CD14-positive monocyte (primary cell): Measurements from ENCODE around the gene SCAI. TPM values are rescaled to one million over a fixed set of nuclear protein-coding genes. Genes with fewer than 3 reads are reported as not detected.

Source experiments
- DNase-seq, 3 donors: peaks; one replicate each; pipeline ENCODE4 v3.0.0-alpha.2; 2011 to 2022
- H2AFZ ChIP-seq: 2 replicates; pipeline ENCODE4 v1.6.0; 2012; ENCODE audit warnings: mild to moderate bottlenecking, low read depth, low read length, inconsistent platforms; ENCODE audit not compliant: insufficient read depth, poor library complexity, severe bottlenecking
- H3K27ac ChIP-seq, 2 donors: 1 replicate in 1 of 2; 2 replicates in 1 of 2; pipeline ENCODE4 v1.5.1; 2012 to 2013; ENCODE audit warnings: low read length in 2 of 2, control low read depth in 1 of 2, inconsistent platforms in 1 of 2, low read depth in 1 of 2, mild to moderate bottlenecking in 1 of 2
- H3K27me3 ChIP-seq, 2 donors: one replicate each; pipeline versions ENCODE4 v1.6.0 to v1.6.1; 2011 to 2013; ENCODE audit warnings: low read length in 2 of 2; ENCODE audit not compliant: control insufficient read depth in 2 of 2, insufficient read depth in 2 of 2
- H3K36me3 ChIP-seq, 2 donors: replicated peaks in 1 of 2; 1 replicate in 1 of 2; 2 replicates in 1 of 2; pipeline versions ENCODE4 v1.5.1 to v1.6.1; 2012 to 2013; ENCODE audit warnings: low read length in 2 of 2, control low read depth in 1 of 2, inconsistent platforms in 1 of 2, mild to moderate bottlenecking in 1 of 2; ENCODE audit not compliant: insufficient read depth in 2 of 2, control insufficient read depth in 1 of 2
- H3K4me1 ChIP-seq, 2 donors: 1 replicate in 1 of 2; 2 replicates in 1 of 2; pipeline versions ENCODE4 v1.5.1 to v1.6.1; 2012 to 2013; ENCODE audit warnings: low read length in 2 of 2, control low read depth in 1 of 2, inconsistent platforms in 1 of 2, mild to moderate bottlenecking in 1 of 2, moderate library complexity in 1 of 2; ENCODE audit not compliant: insufficient read depth in 2 of 2, control insufficient read depth in 1 of 2
- H3K4me2 ChIP-seq: replicated peaks from 2 replicates; pipeline ENCODE3; 2012; ENCODE audit warnings: low read length, moderate library complexity, mild to moderate bottlenecking; ENCODE audit not compliant: poor library complexity, severe bottlenecking; ENCODE audit errors: extremely low read depth
- H3K4me3 ChIP-seq, 3 experiments: fragments of 200-600 bp in 1 of 3; sonication (generic) in 1 of 3; replicated peaks in 1 of 3; 1 replicate in 2 of 3; 2 replicates in 1 of 3; pipeline ENCODE4 v1.5.1; 2011 to 2013; ENCODE audit warnings: low read length in 3 of 3, mild to moderate bottlenecking in 3 of 3, control low read depth in 2 of 3, low read depth in 2 of 3, inconsistent platforms in 1 of 3, moderate library complexity in 1 of 3
- H3K79me2 ChIP-seq: 2 replicates; pipeline ENCODE4 v1.6.0; 2012; ENCODE audit warnings: mild to moderate bottlenecking, control low read depth, inconsistent platforms, low read length, moderate library complexity; ENCODE audit not compliant: insufficient read depth
- H3K9ac ChIP-seq: 2 replicates; pipeline ENCODE4 v1.6.0; 2017; ENCODE audit warnings: low read length, mild to moderate bottlenecking; ENCODE audit not compliant: insufficient read depth, poor library complexity, severe bottlenecking
- H3K9me3 ChIP-seq, 2 donors: replicated peaks in 1 of 2; 1 replicate in 1 of 2; 2 replicates in 1 of 2; pipeline versions ENCODE4 v1.5.1 to v1.6.1; 2012 to 2013; ENCODE audit warnings: low read length in 2 of 2, control low read depth in 1 of 2; ENCODE audit not compliant: control insufficient read depth in 1 of 2, insufficient read depth in 1 of 2
- H4K20me1 ChIP-seq: 2 replicates; pipeline ENCODE4 v1.6.0; 2012; ENCODE audit warnings: mild to moderate bottlenecking, low read length, control low read depth, moderate library complexity; ENCODE audit not compliant: insufficient read depth
- H3K27ac Mint-ChIP-seq, 7 donors: one replicate each; pipeline ENCODE4 v1.8.0; 2020; ENCODE audit warnings: mild to moderate bottlenecking in 7 of 7, mixed read lengths in 7 of 7, moderate library complexity in 6 of 7, inconsistent platforms in 2 of 7
- H3K27me3 Mint-ChIP-seq, 3 donors: one replicate each; pipeline ENCODE4 v1.8.0; 2021 to 2022; ENCODE audit warnings: low read depth in 3 of 3, mild to moderate bottlenecking in 3 of 3, mixed read lengths in 3 of 3, moderate library complexity in 3 of 3, inconsistent platforms in 1 of 3
- H3K36me3 Mint-ChIP-seq, 2 donors: one replicate each; pipeline ENCODE4 v1.8.0; 2020; ENCODE audit warnings: mixed read lengths in 2 of 2, inconsistent platforms in 1 of 2, mild to moderate bottlenecking in 1 of 2
- H3K4me1 Mint-ChIP-seq: one replicate; pipeline ENCODE4 v1.8.0; 2020; ENCODE audit warnings: mild to moderate bottlenecking, mixed read lengths
- H3K4me3 Mint-ChIP-seq, 2 donors: one replicate each; pipeline ENCODE4 v1.8.0; 2020; ENCODE audit warnings: mild to moderate bottlenecking in 2 of 2, mixed read lengths in 2 of 2, moderate library complexity in 1 of 2
- H3K9me3 Mint-ChIP-seq, 7 donors: one replicate each; pipeline ENCODE4 v1.8.0; 2020 to 2022; ENCODE audit warnings: mixed read lengths in 7 of 7, mild to moderate bottlenecking in 6 of 7, moderate library complexity in 6 of 7, inconsistent platforms in 2 of 7
- WGBS: methylation state at CpG from one replicate; pipeline ENCODE4 v1.1.5; 2013; ENCODE audit warnings: missing lambda C conversion rate; ENCODE audit not compliant: insufficient coverage; 5-methylcytosine and 5-hydroxymethylcytosine counted together
- intact Hi-C, 2 donors: fragments of 100-400 bp; cut with micrococcal nuclease; formaldehyde crosslinking; loops; one replicate each; pipeline versions ENCODE4 v1.15.0 to v1.15.1; 2023
- polyA plus RNA-seq, 3 donors: library from polyadenylated mRNA; depleted of rRNA in 1 of 3; unstranded in 2 of 3; stranded (reverse) in 1 of 3; fragments of 300-500 nt in 2 of 3; fragments of >200 nt in 1 of 3; fragmentation: Illumina TruSeq in 2 of 3; gene quantifications; 1 replicate in 2 of 3; 2 replicates in 1 of 3; pipeline ENCODE4 v1.2.3, GENCODE V29; 2012 to 2021
- TF ChIP-seq, protein P1 (sequence below): fragments of 200-600 bp; IDR thresholded peaks from one replicate; pipeline ENCODE4 v1.8.0; 2022; ENCODE audit warnings: antibody characterized with exemption, mild to moderate bottlenecking

Gene SCAI
- polyA plus RNA-seq, 3 donors: 0.76 to 1.4 (median 0.84) TPM

DNA sequence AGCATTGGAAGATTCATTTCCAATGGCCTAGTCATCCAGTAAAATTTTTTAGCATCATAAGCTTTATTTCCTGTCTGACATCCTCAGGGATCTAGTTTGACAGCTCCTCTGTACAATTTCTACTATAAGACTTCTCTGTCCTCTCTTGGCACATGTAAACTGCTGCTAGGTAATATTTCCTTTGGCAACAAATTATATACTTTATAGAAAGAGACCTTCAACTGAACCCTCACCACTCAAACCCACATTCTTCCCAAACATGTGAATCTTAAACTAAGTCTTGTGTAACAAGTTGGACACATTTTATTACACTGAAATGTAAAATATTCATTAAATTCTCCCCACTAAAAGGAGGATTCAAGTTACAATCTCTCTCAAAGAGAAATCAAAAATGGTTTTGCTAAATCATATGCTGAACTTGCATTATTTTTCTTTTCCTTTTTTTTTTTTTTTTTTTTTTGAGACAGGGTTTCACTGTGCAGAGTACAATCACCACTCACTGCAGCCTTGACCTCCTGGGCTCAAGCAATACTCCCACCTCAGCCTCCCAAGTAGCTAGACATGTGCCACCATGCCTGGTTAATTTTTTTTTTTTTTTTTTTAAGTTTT lies 36.9 kb downstream of the SCAI start:
- TF ChIP-seq, protein P1, sequence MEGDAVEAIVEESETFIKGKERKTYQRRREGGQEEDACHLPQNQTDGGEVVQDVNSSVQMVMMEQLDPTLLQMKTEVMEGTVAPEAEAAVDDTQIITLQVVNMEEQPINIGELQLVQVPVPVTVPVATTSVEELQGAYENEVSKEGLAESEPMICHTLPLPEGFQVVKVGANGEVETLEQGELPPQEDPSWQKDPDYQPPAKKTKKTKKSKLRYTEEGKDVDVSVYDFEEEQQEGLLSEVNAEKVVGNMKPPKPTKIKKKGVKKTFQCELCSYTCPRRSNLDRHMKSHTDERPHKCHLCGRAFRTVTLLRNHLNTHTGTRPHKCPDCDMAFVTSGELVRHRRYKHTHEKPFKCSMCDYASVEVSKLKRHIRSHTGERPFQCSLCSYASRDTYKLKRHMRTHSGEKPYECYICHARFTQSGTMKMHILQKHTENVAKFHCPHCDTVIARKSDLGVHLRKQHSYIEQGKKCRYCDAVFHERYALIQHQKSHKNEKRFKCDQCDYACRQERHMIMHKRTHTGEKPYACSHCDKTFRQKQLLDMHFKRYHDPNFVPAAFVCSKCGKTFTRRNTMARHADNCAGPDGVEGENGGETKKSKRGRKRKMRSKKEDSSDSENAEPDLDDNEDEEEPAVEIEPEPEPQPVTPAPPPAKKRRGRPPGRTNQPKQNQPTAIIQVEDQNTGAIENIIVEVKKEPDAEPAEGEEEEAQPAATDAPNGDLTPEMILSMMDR: no peak
- Histone ChIP-seq H2AFZ (no peak overlapping the region), H3K36me3 (no peaks in the 10 kb centered on the region), H3K4me2 (no peak overlapping the region), H3K27me3 (no peaks in the 10 kb centered on the region), H3K4me3 (no peak overlapping the region), H3K4me1 (no peaks in the 10 kb centered on the region), H3K9me3 (peaks cover 0 to 6% of the 10 kb centered on the region in 2 donors), H3K9ac (no peak overlapping the region), H4K20me1 (no peaks in the 10 kb centered on the region), H3K27ac (no peak overlapping the region), H3K79me2 (no peaks in the 10 kb centered on the region)
- H3K36me3 Mint-ChIP-seq: peaks cover 0 to 2% of the 10 kb centered on the region in 2 donors
- H3K27me3 Mint-ChIP-seq: peaks cover 0 to 1% (median 0%) of the 10 kb centered on the region in 3 donors
- intact Hi-C loops: no loop called here
- no peaks in the 10 kb centered on the region for H3K4me1 Mint-ChIP-seq
- H3K4me3 Mint-ChIP-seq: no peak overlapping the region
- H3K9me3 Mint-ChIP-seq: peaks cover 2 to 27% (median 7%) of the 10 kb centered on the region in 7 donors
- DNase-seq: no peak
- H3K27ac Mint-ChIP-seq: no peak overlapping the region

DNA sequence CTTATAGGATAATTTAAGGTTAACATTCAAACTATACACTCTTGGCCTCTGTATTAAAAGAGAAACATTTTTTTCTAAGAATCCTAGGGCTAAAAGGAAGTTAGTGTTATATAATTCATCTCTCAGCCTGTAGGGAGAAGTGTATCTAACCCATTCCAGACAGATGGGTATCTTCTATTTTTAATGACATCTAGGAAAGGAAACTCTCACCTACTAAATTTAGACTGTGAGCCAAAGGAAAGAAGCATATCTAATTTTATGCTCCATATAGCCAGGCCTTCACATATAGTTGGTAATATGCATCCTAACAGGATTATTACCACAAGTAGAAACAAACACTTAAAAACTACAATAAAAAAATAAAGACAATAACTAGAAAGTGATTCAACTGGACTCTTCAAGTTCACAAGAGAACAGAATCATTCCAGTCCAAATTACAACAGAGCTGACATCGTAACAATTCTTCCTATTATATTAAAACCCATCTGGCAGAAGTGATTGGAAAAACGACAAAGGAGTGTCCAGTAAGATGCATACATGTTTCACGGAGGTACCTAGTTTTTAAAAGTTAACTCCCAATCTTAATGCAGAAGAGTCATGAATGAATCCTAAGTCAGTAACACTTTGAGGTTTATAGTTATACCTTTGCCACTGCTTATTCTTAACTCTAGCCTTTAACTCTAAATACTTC lies 39.4 kb downstream of the SCAI start:
- H3K27ac Mint-ChIP-seq: no peak overlapping the region
- no peaks in the 10 kb centered on the region for H3K9me3 ChIP-seq
- no peaks in the 10 kb centered on the region for H3K36me3 ChIP-seq
- H3K4me3 Mint-ChIP-seq: no peak overlapping the region
- no peaks in the 10 kb centered on the region for H3K27me3 ChIP-seq
- no peaks in the 10 kb centered on the region for H3K79me2 ChIP-seq
- H3K9me3 Mint-ChIP-seq: peaks cover 0 to 11% (median 3%) of the 10 kb centered on the region in 7 donors
- no peaks in the 10 kb centered on the region for H3K4me1 ChIP-seq
- WGBS: no CpG with 5 or more reads among the region's 3 CpGs
- no peak overlapping the region for H3K4me2 ChIP-seq
- no peak overlapping the region for H3K27ac ChIP-seq
- H3K9ac ChIP-seq: no peak overlapping the region
- H2AFZ ChIP-seq: no peak overlapping the region
- no peaks in the 10 kb centered on the region for H3K4me1 Mint-ChIP-seq
- no peak for DNase-seq
- intact Hi-C loops: no loop called here
- H4K20me1 ChIP-seq: no peaks in the 10 kb centered on the region
- H3K4me3 ChIP-seq: no peak overlapping the region
- peaks cover 0 to 2% of the 10 kb centered on the region in 2 donors for H3K36me3 Mint-ChIP-seq
- H3K27me3 Mint-ChIP-seq: peaks cover 0 to 1% (median 0%) of the 10 kb centered on the region in 3 donors
- TF ChIP-seq, protein P1: no peak
